IMR-90 (cell line): Measurements from ENCODE around the gene PLAAT3. TPM values are rescaled to one million over a fixed set of nuclear protein-coding genes. Genes with fewer than 3 reads are reported as not detected.

Experiments used
- ATAC-seq: fragments of 200-7000 bp; cut with Tn5 transposase; 2 replicates; pipeline ENCODE4 v1.9.1; 2020; ENCODE audit warnings: low read depth, mild to moderate bottlenecking, moderate library complexity
- BruUV-seq: library from RNA; stranded (reverse); fragments of 400-500 nt; replicated peaks from 2 replicates; lab custom pipeline; 2021; lab: Mats Ljungman, UMichigan
- CTCF ChIA-PET: fragments of 300-600 bp; formaldehyde crosslinking; extraction: SDS; loops from one replicate; lab custom pipeline; 2021; ENCODE audit warnings: antibody characterized with exemption; lab: Yijun Ruan, JAX
- POLR2A ChIA-PET: fragments of 300-600 bp; sonication (Branson Sonifier 250); formaldehyde crosslinking; loops from one replicate; lab custom pipeline; 2022; ENCODE audit warnings: antibody characterized with exemption; ENCODE audit not compliant: unreplicated experiment; lab: Charles Lee
- DNase-seq: peaks from one replicate; pipeline ENCODE4 v3.0.0; 2013
- H2AFZ ChIP-seq: replicated peaks from 2 replicates; pipeline ENCODE3; 2013; ENCODE audit warnings: low read length, mild to moderate bottlenecking; ENCODE audit not compliant: poor library complexity
- H2AK5ac ChIP-seq: 2 replicates; pipeline ENCODE4 v1.6.1; 2013; ENCODE audit warnings: low read depth, low read length, inconsistent platforms
- H2AK9ac ChIP-seq: replicated peaks from 2 replicates; pipeline ENCODE3; 2013; ENCODE audit warnings: mild to moderate bottlenecking, low read depth, low read length, moderate library complexity; ENCODE audit not compliant: poor library complexity
- H2BK120ac ChIP-seq: 2 replicates; pipeline ENCODE4 v1.6.1; 2013; ENCODE audit warnings: low read depth, low read length, inconsistent platforms
- H2BK15ac ChIP-seq: 3 replicates; pipeline ENCODE4 v1.6.1; 2013; ENCODE audit warnings: low read depth, low read length, inconsistent platforms
- H2BK20ac ChIP-seq: 2 replicates; pipeline ENCODE4 v1.6.1; 2013; ENCODE audit warnings: low read depth, mild to moderate bottlenecking, inconsistent platforms, low read length, moderate library complexity
- H2BK5ac ChIP-seq: 2 replicates; pipeline ENCODE4 v1.6.1; 2013; ENCODE audit warnings: mild to moderate bottlenecking, low read depth, low read length, inconsistent platforms; ENCODE audit not compliant: poor library complexity, severe bottlenecking
- H3K14ac ChIP-seq: replicated peaks from 2 replicates; pipeline ENCODE4 v1.6.1; 2013; ENCODE audit warnings: low read depth, low read length, inconsistent platforms
- H3K18ac ChIP-seq: 2 replicates; pipeline ENCODE4 v1.6.1; 2013; ENCODE audit warnings: low read depth, low read length, control low read depth
- H3K23ac ChIP-seq: 2 replicates; pipeline ENCODE4 v1.6.1; 2013; ENCODE audit warnings: low read depth, low read length, inconsistent platforms
- H3K27ac ChIP-seq: 2 replicates; pipeline ENCODE4 v1.5.1; 2013; ENCODE audit warnings: mild to moderate bottlenecking, control low read depth, low read length; ENCODE audit not compliant: insufficient read depth
- H3K27me3 ChIP-seq: 2 replicates; pipeline ENCODE4 v1.6.1; 2013; ENCODE audit warnings: low read length; ENCODE audit not compliant: control insufficient read depth, insufficient read depth
- H3K36me3 ChIP-seq: 2 replicates; pipeline ENCODE4 v1.6.1; 2013; ENCODE audit warnings: low read length, mixed read lengths; ENCODE audit not compliant: control insufficient read depth, insufficient read depth
- H3K4ac ChIP-seq: 2 replicates; pipeline ENCODE4 v1.6.1; 2013; ENCODE audit warnings: low read depth, low read length, inconsistent platforms
- H3K4me1 ChIP-seq: 2 replicates; pipeline ENCODE4 v1.6.1; 2013; ENCODE audit warnings: low read length, mixed read lengths; ENCODE audit not compliant: control insufficient read depth, insufficient read depth
- H3K4me2 ChIP-seq: 2 replicates; pipeline ENCODE4 v1.6.1; 2013; ENCODE audit warnings: low read depth, mild to moderate bottlenecking, control low read depth, low read length, moderate library complexity
- H3K4me3 ChIP-seq: 2 replicates; pipeline ENCODE4 v1.5.1; 2013; ENCODE audit warnings: low read depth, mild to moderate bottlenecking, control low read depth, low read length, moderate library complexity; ENCODE audit not compliant: insufficient read depth
- H3K56ac ChIP-seq: 2 replicates; pipeline ENCODE4 v1.6.1; 2013; ENCODE audit warnings: low read length, inconsistent platforms; ENCODE audit not compliant: insufficient read depth; ENCODE audit errors: extremely low read depth
- H3K79me1 ChIP-seq, 2 experiments: 2 replicates each; pipeline ENCODE4 v1.6.1; 2013; ENCODE audit warnings: low read length in 2 of 2, inconsistent platforms in 1 of 2, low read depth in 1 of 2
- H3K9ac ChIP-seq: 2 replicates; pipeline ENCODE4 v1.6.1; 2013; ENCODE audit warnings: low read depth, low read length, control low read depth
- H3K9me1 ChIP-seq: 2 replicates; pipeline ENCODE4 v1.6.1; 2013; ENCODE audit warnings: low read length, inconsistent platforms; ENCODE audit not compliant: insufficient read depth
- H3K9me3 ChIP-seq: 2 replicates; pipeline ENCODE4 v1.6.1; 2013; ENCODE audit warnings: low read length; ENCODE audit not compliant: control insufficient read depth, insufficient read depth
- H4K20me1 ChIP-seq: 2 replicates; pipeline ENCODE4 v1.6.1; 2013; ENCODE audit warnings: low read length, inconsistent platforms; ENCODE audit not compliant: insufficient read depth
- H4K5ac ChIP-seq: 2 replicates; pipeline ENCODE4 v1.6.1; 2013; ENCODE audit warnings: mild to moderate bottlenecking, low read depth, low read length, control low read depth
- H4K8ac ChIP-seq, 2 experiments: 2 replicates each; pipeline ENCODE4 v1.6.1; 2013; ENCODE audit warnings: low read depth in 2 of 2, low read length in 2 of 2, control low read depth in 1 of 2, inconsistent platforms in 1 of 2
- H4K91ac ChIP-seq: 2 replicates; pipeline ENCODE4 v1.6.1; 2013; ENCODE audit warnings: low read depth, low read length, inconsistent platforms; ENCODE audit not compliant: insufficient read depth
- BHLHE40 ChIP-seq: fragments of 150-350 bp; IDR thresholded peaks from 2 replicates; pipeline ENCODE4 v1.6.1; 2016; ENCODE audit warnings: mild to moderate bottlenecking, low read depth, low read length
- CHD1 ChIP-seq: IDR thresholded peaks from 2 replicates; pipeline ENCODE4 v1.6.1; 2012; ENCODE audit warnings: low read depth, low read length, improper control_type of control experiment
- FOS ChIP-seq: fragments of 150-350 bp; IDR thresholded peaks from 2 replicates; pipeline ENCODE4 v1.6.1; 2016; ENCODE audit warnings: low read depth, low read length
- MAFK ChIP-seq: IDR thresholded peaks from 2 replicates; pipeline ENCODE4 v1.6.1; 2012; ENCODE audit warnings: low read depth, low read length, improper control_type of control experiment
- MAZ ChIP-seq: IDR thresholded peaks from 2 replicates; pipeline ENCODE4 v1.6.1; 2012; ENCODE audit warnings: low read depth, mild to moderate bottlenecking, low read length, improper control_type of control experiment, moderate library complexity, borderline replicate concordance
- MXI1 ChIP-seq: IDR thresholded peaks from 2 replicates; pipeline ENCODE4 v1.6.1; 2012; ENCODE audit warnings: low read depth, mild to moderate bottlenecking, low read length, moderate library complexity, borderline replicate concordance
- NFE2L2 ChIP-seq: fragments of 150-350 bp; IDR thresholded peaks from 2 replicates; pipeline ENCODE4 v1.6.1; 2016; ENCODE audit warnings: low read depth, mild to moderate bottlenecking, low read length
- RAD21 ChIP-seq: IDR thresholded peaks from 2 replicates; pipeline ENCODE4 v1.6.1; 2012; ENCODE audit warnings: low read length, improper control_type of control experiment
- RCOR1 ChIP-seq: IDR thresholded peaks from 2 replicates; pipeline ENCODE4 v1.6.1; 2012; ENCODE audit warnings: mild to moderate bottlenecking, low read length, improper control_type of control experiment; ENCODE audit not compliant: insufficient replicate concordance
- RFX5 ChIP-seq: IDR thresholded peaks from 2 replicates; pipeline ENCODE4 v1.8.0; 2012; ENCODE audit warnings: low read depth, mild to moderate bottlenecking, low read length, moderate library complexity
- SMC3 ChIP-seq: fragments of 150-350 bp; IDR thresholded peaks from 2 replicates; pipeline ENCODE4 v1.6.1; 2016; ENCODE audit warnings: low read depth, mild to moderate bottlenecking, antibody characterized with exemption, low read length, moderate library complexity
- WGBS, 2 experiments: methylation state at CpG; one replicate each; pipeline versions ENCODE4 v1.1.5 to v1.1.7; 2013; ENCODE audit warnings: missing lambda C conversion rate in 2 of 2; ENCODE audit not compliant: insufficient read length in 1 of 2; ENCODE audit errors: extremely low coverage in 2 of 2; 5-methylcytosine and 5-hydroxymethylcytosine counted together
- dilution Hi-C: fragments of 300-500 bp; cut with HindIII; formaldehyde crosslinking; loops from one replicate; pipeline ENCODE4 v1.14.3; 2018; ENCODE audit warnings: low sequenced_read_pairs; ENCODE audit not compliant: unreplicated experiment
- in situ Hi-C: fragments of 300-500 bp; cut with MboI; formaldehyde crosslinking; loops from 3 replicates; pipeline ENCODE4 v1.14.3; 2019; ENCODE audit warnings: low sequenced_read_pairs, inconsistent platforms, mixed read lengths
- intact Hi-C: fragments of 100-400 bp; cut with micrococcal nuclease; formaldehyde crosslinking; loops from 2 replicates; pipeline ENCODE4 v1.10.0; 2022
- polyA plus RNA-seq, 3 experiments: library from polyadenylated mRNA; depleted of rRNA; stranded (reverse); fragments of >200 nt; gene quantifications; 2 replicates each; pipeline ENCODE4 v1.2.3, GENCODE V29; 2012; ENCODE audit warnings: low replicate concordance in 1 of 3
- total RNA-seq: library from RNA; depleted of rRNA; stranded (reverse); fragments of >200 nt; gene quantifications from 2 replicates; pipeline ENCODE4 v1.2.3, GENCODE V29; 2012
- TF ChIP-seq, protein P1 (sequence below): fragments of 150-350 bp; IDR thresholded peaks from 2 replicates; pipeline ENCODE4 v1.6.1; 2017; ENCODE audit warnings: mild to moderate bottlenecking, antibody characterized with exemption, low read length, low read depth
- TF ChIP-seq, protein P2 (sequence below): fragments of 150-350 bp; IDR thresholded peaks from 2 replicates; pipeline ENCODE4 v1.6.1; 2016; ENCODE audit warnings: low read depth, mild to moderate bottlenecking, low read length, moderate library complexity, borderline replicate concordance
- TF ChIP-seq, protein P3 (sequence below): conservative IDR thresholded peaks from 2 replicates; pipeline ENCODE4 v1.5.1; 2012; ENCODE audit warnings: mild to moderate bottlenecking, low read depth, low read length, improper control_type of control experiment

The PLAAT3 gene
- total and polyA plus RNA-seq, 2 of the 4 experiments (the other 2 are of a cell fraction): 3.2 to 3.9 TPM

DNA sequence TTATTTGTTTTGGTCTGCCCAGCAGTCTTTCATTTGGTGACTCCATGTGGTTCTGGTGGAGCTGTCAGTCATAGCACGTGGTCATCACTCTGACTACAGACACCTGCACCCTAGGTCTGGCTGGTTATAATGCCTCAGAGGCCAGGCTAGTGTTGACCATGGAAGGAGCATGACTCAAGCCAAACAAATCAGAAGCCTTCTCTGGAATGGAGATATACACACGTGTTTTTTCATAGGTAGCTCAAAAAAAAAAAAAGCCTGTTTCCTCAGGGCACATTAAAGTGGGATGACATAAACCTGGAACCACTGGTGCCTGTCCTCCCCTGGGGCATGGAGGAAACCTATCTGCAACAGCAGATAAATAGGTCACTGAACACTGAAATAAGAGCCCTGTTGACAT is 8.1 kb upstream of the PLAAT3 start:
- H3K27ac ChIP-seq: no peak overlapping the region
- no peak overlapping the region for H3K4me3 ChIP-seq
- ChIA-PET CTCF (interaction anchor here (0.8 kb wide), 1 partner anchor 1263 kb away, joined by 4 read pairs; no protein-coding TSS in a partner anchor), POLR2A (no interaction called here)
- no peak overlapping the region for H2BK5ac ChIP-seq
- H3K9ac ChIP-seq: no peak overlapping the region
- dilution Hi-C loops: no loop called here
- H2BK120ac ChIP-seq: no peak overlapping the region
- no peak overlapping the region for H3K18ac ChIP-seq
- H3K79me1 ChIP-seq: no peaks in the 10 kb centered on the region
- H3K9me3 ChIP-seq: no peaks in the 10 kb centered on the region
- no peaks in the 10 kb centered on the region for H3K9me1 ChIP-seq
- H2AK5ac ChIP-seq: no peak overlapping the region
- no peak overlapping the region for H3K56ac ChIP-seq
- no peak overlapping the region for H4K8ac ChIP-seq
- H3K27me3 ChIP-seq: no peaks in the 10 kb centered on the region
- TF ChIP-seq FOS (no peak), MAZ (no peak), CHD1 (no peak), SMC3 (no peak), MXI1 (no peak), RCOR1 (no peak), RFX5 (no peak), BHLHE40 (no peak), RAD21 (no peak), MAFK (no peak), NFE2L2 (no peak)
- TF ChIP-seq, protein P1, sequence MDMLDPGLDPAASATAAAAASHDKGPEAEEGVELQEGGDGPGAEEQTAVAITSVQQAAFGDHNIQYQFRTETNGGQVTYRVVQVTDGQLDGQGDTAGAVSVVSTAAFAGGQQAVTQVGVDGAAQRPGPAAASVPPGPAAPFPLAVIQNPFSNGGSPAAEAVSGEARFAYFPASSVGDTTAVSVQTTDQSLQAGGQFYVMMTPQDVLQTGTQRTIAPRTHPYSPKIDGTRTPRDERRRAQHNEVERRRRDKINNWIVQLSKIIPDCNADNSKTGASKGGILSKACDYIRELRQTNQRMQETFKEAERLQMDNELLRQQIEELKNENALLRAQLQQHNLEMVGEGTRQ: no peak
- TF ChIP-seq, protein P2, sequence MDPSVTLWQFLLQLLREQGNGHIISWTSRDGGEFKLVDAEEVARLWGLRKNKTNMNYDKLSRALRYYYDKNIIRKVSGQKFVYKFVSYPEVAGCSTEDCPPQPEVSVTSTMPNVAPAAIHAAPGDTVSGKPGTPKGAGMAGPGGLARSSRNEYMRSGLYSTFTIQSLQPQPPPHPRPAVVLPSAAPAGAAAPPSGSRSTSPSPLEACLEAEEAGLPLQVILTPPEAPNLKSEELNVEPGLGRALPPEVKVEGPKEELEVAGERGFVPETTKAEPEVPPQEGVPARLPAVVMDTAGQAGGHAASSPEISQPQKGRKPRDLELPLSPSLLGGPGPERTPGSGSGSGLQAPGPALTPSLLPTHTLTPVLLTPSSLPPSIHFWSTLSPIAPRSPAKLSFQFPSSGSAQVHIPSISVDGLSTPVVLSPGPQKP: no peak
- TF ChIP-seq, protein P3, sequence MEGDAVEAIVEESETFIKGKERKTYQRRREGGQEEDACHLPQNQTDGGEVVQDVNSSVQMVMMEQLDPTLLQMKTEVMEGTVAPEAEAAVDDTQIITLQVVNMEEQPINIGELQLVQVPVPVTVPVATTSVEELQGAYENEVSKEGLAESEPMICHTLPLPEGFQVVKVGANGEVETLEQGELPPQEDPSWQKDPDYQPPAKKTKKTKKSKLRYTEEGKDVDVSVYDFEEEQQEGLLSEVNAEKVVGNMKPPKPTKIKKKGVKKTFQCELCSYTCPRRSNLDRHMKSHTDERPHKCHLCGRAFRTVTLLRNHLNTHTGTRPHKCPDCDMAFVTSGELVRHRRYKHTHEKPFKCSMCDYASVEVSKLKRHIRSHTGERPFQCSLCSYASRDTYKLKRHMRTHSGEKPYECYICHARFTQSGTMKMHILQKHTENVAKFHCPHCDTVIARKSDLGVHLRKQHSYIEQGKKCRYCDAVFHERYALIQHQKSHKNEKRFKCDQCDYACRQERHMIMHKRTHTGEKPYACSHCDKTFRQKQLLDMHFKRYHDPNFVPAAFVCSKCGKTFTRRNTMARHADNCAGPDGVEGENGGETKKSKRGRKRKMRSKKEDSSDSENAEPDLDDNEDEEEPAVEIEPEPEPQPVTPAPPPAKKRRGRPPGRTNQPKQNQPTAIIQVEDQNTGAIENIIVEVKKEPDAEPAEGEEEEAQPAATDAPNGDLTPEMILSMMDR: no peak
- H2BK15ac ChIP-seq: no peak overlapping the region
- H3K14ac ChIP-seq: no peak overlapping the region
- ATAC-seq (no peak), DNase-seq (no peak)
- in situ Hi-C loops: no loop called here
- no peak overlapping the region for H3K4ac ChIP-seq
- no CpG with 5 or more reads among the region's 2 CpGs for WGBS, 2 experiments
- no peak overlapping the region for H2AK9ac ChIP-seq
- intact Hi-C loops: no loop called here
- no peak overlapping the region for H4K5ac ChIP-seq
- H4K91ac ChIP-seq: no peak overlapping the region
- no peaks in the 10 kb centered on the region; the same call in 1 of the 2 replicates for H3K36me3 ChIP-seq
- H2AFZ ChIP-seq: no peak overlapping the region
- no peak overlapping the region for H3K23ac ChIP-seq
- no peak overlapping the region for H3K4me2 ChIP-seq
- no TSS peak for BruUV-seq
- no peak overlapping the region for H2BK20ac ChIP-seq
- no peaks in the 10 kb centered on the region for H4K20me1 ChIP-seq
- no peaks in the 10 kb centered on the region for H3K4me1 ChIP-seq
